Skeletal muscle tissue (tissue), 4 donors: Measurements from ENCODE around the gene PPP2R5E. TPM values are rescaled to one million over a fixed set of nuclear protein-coding genes. Genes with fewer than 3 reads are reported as not detected.

Experiments
- H3K27ac ChIP-seq: one replicate; pipeline ENCODE4 v1.7.0; 2013; ENCODE audit warnings: mild to moderate bottlenecking, low read depth, low read length, inconsistent platforms
- H3K27me3 ChIP-seq, 3 donors: one replicate each; pipeline ENCODE4 v1.7.0; 2013; ENCODE audit warnings: low read length in 3 of 3; ENCODE audit not compliant: control insufficient read depth in 3 of 3, insufficient read depth in 3 of 3
- H3K36me3 ChIP-seq, 3 donors: one replicate each; pipeline ENCODE4 v1.7.0; 2013; ENCODE audit warnings: low read length in 3 of 3; ENCODE audit not compliant: control insufficient read depth in 3 of 3, insufficient read depth in 3 of 3
- H3K4me1 ChIP-seq, 3 donors: one replicate each; pipeline ENCODE4 v1.7.0; 2013; ENCODE audit warnings: low read length in 3 of 3, mild to moderate bottlenecking in 3 of 3; ENCODE audit not compliant: control insufficient read depth in 3 of 3, insufficient read depth in 3 of 3
- H3K4me3 ChIP-seq, 3 donors: one replicate each; pipeline ENCODE4 v1.7.0; 2013; ENCODE audit warnings: low read length in 3 of 3
- H3K9ac ChIP-seq, 3 donors: one replicate each; pipeline ENCODE4 v1.7.0; 2013; ENCODE audit warnings: low read length in 3 of 3, mild to moderate bottlenecking in 3 of 3, moderate library complexity in 2 of 3, low read depth in 1 of 3
- H3K9me3 ChIP-seq, 3 donors: one replicate each; pipeline ENCODE4 v1.7.0; 2013; ENCODE audit warnings: low read length in 3 of 3; ENCODE audit not compliant: control insufficient read depth in 3 of 3
- total RNA-seq: library from RNA; depleted of rRNA; stranded (reverse); fragments of >200 nt; gene quantifications from one replicate; pipeline ENCODE4 v1.2.3, GENCODE V29; 2014
- donor health status: Osteomylitis.

PPP2R5E gene
- total RNA-seq, 1 donor from 2014 or later: 11.0 TPM

DNA sequence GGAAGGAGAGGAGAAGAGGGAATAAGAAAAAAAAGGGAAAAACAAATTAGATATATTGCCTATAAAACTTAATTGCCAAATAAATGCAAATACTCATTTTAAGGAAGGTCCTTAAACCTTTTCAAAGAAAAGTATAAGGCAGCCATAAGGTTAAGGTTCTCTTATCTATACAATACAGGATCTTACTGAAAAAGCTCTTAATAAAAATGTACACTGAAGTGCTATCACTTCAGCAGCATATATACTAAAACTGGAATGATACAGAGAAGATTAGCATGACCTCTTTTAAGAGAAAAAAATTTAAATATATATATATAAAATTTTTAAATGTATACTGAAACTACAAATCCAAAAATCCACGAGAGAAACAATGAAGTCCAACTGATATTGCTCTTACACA, 65.6 kb downstream of the PPP2R5E start:
- Histone ChIP-seq H3K27me3 (no peaks in the 10 kb centered on the region), H3K9me3 (no peaks in the 10 kb centered on the region), H3K27ac (no peak overlapping the region), H3K9ac (no peak overlapping the region), H3K4me3 (peak overlapping the region in 1 of 3 donors; percentile 45), H3K4me1 (peaks cover 0 to 7% (median 5%) of the 10 kb centered on the region in 3 donors), H3K36me3 (no peaks in the 10 kb centered on the region)

DNA sequence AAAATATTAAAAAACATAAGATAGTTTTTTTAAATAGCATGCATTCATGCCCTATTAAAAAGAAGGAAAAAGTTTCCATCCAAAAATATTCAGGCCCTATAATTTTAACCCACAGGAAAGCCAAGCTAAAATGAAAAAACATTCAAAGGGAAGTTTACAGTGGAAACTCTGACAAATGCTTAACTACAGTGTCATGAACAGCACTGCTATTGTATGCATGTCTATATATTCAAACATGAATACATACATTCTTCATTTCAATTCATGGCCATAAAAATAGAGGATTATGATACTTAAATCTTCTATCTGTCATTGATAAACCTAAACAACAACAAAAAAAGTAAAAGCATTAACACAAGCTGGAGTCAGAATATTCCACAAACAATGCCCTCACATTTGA, 67.4 kb downstream of the PPP2R5E start:
- H3K27ac ChIP-seq: no peak overlapping the region
- no peak overlapping the region for H3K4me3 ChIP-seq
- no peaks in the 10 kb centered on the region for H3K36me3 ChIP-seq
- H3K9ac ChIP-seq: no peak overlapping the region
- peaks cover 3 to 11% (median 9%) of the 10 kb centered on the region in 3 donors for H3K4me1 ChIP-seq
- no peaks in the 10 kb centered on the region for H3K9me3 ChIP-seq
- no peaks in the 10 kb centered on the region for H3K27me3 ChIP-seq

DNA sequence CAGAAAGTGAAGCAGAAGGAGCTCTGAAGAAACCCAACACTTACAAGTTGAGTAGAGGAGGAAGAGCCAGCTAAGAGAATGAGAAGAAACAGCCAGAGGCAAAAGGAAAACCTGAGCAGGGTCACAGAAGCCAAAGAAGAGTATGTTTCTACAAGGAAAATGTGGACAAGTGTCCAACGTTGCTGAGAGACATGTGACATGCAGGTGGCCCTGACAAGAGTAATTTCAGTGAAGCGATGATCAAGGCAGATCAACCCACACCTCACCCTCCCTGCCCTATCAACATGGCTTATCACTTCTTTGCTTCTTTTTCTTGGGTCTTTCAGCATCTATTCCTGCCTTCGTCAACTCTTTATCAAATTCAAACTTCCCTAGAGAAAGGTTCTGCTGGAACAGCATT, 68.3 kb downstream of the PPP2R5E start:
- no peaks in the 10 kb centered on the region for H3K27me3 ChIP-seq
- no peak overlapping the region for H3K4me3 ChIP-seq
- H3K9me3 ChIP-seq: no peaks in the 10 kb centered on the region
- no peaks in the 10 kb centered on the region for H3K36me3 ChIP-seq
- H3K27ac ChIP-seq: no peak overlapping the region
- no peak overlapping the region for H3K9ac ChIP-seq
- H3K4me1 ChIP-seq: peaks cover 3 to 14% (median 10%) of the 10 kb centered on the region in 3 donors

- H3K36me3 ChIP-seq: no peaks in the 10 kb centered on the region
- no peak overlapping the region for H3K4me3 ChIP-seq
- H3K9ac ChIP-seq: no peak overlapping the region
- H3K27me3 ChIP-seq: no peaks in the 10 kb centered on the region
- no peaks in the 10 kb centered on the region for H3K9me3 ChIP-seq
- peaks cover 3 to 14% (median 10%) of the 10 kb centered on the region in 3 donors for H3K4me1 ChIP-seq
- no peak overlapping the region for H3K27ac ChIP-seq
Measured at GRCh38 chr14:63474111-63474510, 69.1 kb downstream of the PPP2R5E start.

GRCh38 chr14:63472986-63473788, 70.0 kb downstream of the PPP2R5E start:
- Histone ChIP-seq H3K4me3 (no peak overlapping the region), H3K4me1 (peaks cover 6 to 13% (median 10%) of the 10 kb centered on the region in 3 donors), H3K27ac (no peak overlapping the region), H3K9me3 (no peaks in the 10 kb centered on the region), H3K27me3 (no peaks in the 10 kb centered on the region), H3K36me3 (no peaks in the 10 kb centered on the region), H3K9ac (no peak overlapping the region)

DNA sequence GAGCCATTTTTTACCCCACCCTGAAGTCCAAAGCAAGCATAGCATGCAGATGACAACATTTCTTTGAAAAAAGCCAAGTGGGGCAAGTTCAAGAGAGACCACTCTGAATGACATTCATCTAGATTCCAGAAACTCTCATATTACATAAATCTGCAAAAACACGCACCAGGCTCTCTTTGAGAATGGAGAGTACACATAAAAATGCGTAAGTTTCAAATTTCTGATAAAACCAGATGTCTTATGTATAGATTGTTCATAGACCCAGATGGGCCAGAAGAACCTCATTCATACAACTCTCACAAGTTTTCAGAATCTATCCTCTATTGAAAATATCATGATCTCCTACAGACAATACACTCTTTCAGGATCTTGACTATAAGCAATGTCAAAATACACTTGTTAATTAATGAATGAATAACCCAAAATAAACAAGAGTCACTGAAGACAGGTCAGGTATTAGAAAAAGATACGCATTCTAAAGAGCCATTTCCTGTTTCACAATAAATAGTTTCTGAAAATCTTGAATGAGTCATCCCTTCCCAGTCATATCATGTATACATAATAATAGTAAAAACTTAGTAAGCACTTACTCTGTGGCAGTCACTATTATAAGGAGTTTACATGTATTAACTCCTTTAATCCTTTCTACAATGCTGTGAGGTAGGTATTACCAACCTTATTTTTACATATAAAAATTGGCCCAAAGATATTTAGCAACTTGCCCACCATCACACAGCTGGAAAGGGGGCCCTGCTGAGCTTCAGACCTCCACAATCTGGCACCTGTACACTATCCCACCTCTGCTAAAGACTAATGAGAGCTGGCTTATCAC, 72.0 kb downstream of the PPP2R5E start:
- Histone ChIP-seq H3K4me1 (peaks cover 9 to 11% (median 10%) of the 10 kb centered on the region in 3 donors), H3K9me3 (no peaks in the 10 kb centered on the region), H3K4me3 (no peak overlapping the region), H3K27me3 (no peaks in the 10 kb centered on the region), H3K36me3 (no peaks in the 10 kb centered on the region), H3K27ac (no peak overlapping the region), H3K9ac (no peak overlapping the region)

GRCh38 chr14:63468294-63468693, 74.9 kb downstream of the PPP2R5E start:
- no peak overlapping the region for H3K27ac ChIP-seq
- no peaks in the 10 kb centered on the region for H3K36me3 ChIP-seq
- H3K9me3 ChIP-seq: no peaks in the 10 kb centered on the region
- no peaks in the 10 kb centered on the region for H3K27me3 ChIP-seq
- peaks cover 9 to 11% (median 10%) of the 10 kb centered on the region in 3 donors for H3K4me1 ChIP-seq
- no peak overlapping the region for H3K4me3 ChIP-seq
- H3K9ac ChIP-seq: no peak overlapping the region

- no peaks in the 10 kb centered on the region for H3K27me3 ChIP-seq
- no peak overlapping the region for H3K27ac ChIP-seq
- H3K36me3 ChIP-seq: no peaks in the 10 kb centered on the region
- no peak overlapping the region for H3K9ac ChIP-seq
- no peaks in the 10 kb centered on the region for H3K9me3 ChIP-seq
- H3K4me3 ChIP-seq: no peak overlapping the region
- H3K4me1 ChIP-seq: peaks cover 9 to 10% (median 9%) of the 10 kb centered on the region in 3 donors
Measured at GRCh38 chr14:63467440-63468072, 75.6 kb downstream of the PPP2R5E start.

DNA sequence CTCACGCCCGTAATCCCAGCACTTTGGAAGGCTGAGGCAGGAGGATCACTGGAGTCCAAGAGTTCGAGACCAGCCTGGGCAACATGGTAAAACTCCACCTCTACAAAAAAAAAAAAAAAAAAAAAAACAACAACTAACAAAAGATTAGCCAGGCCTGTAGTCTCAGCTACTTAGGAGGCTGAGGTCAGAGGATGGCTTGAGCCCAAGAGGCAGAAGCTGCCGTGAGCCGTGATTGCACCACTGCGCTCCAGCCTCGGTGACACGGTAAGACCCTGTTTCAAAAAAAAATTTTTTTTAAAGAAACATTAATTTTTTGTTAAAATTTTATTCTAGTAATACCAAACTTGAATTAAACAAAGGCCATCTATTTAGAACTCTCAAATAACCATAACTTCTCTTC, 77.8 kb downstream of the PPP2R5E start:
- no peak overlapping the region for H3K9ac ChIP-seq
- H3K4me1 ChIP-seq: peaks cover 3 to 7% (median 6%) of the 10 kb centered on the region in 3 donors
- H3K4me3 ChIP-seq: no peak overlapping the region

More for the DNA sequence above, 77.8 kb downstream of the PPP2R5E start:
- Histone ChIP-seq H3K27me3 (no peaks in the 10 kb centered on the region), H3K36me3 (no peaks in the 10 kb centered on the region), H3K9me3 (no peaks in the 10 kb centered on the region), H3K27ac (no peak overlapping the region)
